Neural cell (in vitro differentiated cells): Measurements from ENCODE around the gene USF1.

Source experiments
- CTCF ChIP-seq: fragments of 450-650 bp; IDR thresholded peaks from 2 replicates; pipeline ENCODE4 v1.5.1; 2014; ENCODE audit warnings: antibody characterized with exemption, mild to moderate bottlenecking, moderate library complexity; ENCODE audit not compliant: poor library complexity, severe bottlenecking
- EZH2 ChIP-seq: fragments of 200-600, 300-800 bp; shearing (Covaris generic), sonication (generic); IDR thresholded peaks from 2 replicates; pipeline ENCODE4 v1.6.1; 2014; ENCODE audit warnings: antibody characterized with exemption, low read length, borderline replicate concordance, mild to moderate bottlenecking; ENCODE audit not compliant: insufficient read depth, poor library complexity, severe bottlenecking
- POLR2AphosphoS5 ChIP-seq: IDR thresholded peaks from 2 replicates; pipeline ENCODE4 v1.6.1; 2012
- RAD21 ChIP-seq: fragments of 450-650 bp; conservative IDR thresholded peaks from 2 replicates; pipeline ENCODE4 v1.6.1; 2014; ENCODE audit warnings: antibody characterized with exemption, mild to moderate bottlenecking, moderate library complexity

DNA sequence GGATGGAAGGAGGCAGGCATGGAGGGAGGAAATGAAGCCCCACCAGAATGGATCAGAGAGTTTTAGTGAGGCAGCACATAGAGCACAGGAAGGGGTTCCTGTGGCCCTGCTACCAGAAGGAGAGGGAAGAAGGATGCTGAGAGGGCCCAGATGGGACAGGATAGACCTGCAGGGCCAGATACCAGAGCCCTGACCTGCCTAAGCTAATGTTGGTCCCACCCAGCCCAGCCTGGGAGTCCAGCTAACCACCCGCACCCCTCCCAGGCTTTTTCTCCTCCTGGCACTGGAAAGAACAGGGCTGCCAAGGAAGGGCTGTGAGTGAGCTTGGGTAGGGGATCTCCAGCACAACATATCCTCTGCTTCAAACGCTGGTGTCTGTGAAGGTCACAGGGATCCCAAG lies 36.7 kb upstream of the USF1 start:
- TF ChIP-seq EZH2 (no peak), CTCF (no peak), RAD21 (no peak), POLR2AphosphoS5 (no peak)
